HCT116 (cell line): ENCODE measurements around the gene CHST12. TPM values are rescaled to one million over a fixed set of nuclear protein-coding genes. Genes with fewer than 3 reads are reported as not detected.
"Not testable (repeated sequence)": the region's sequence is repeated elsewhere in the genome, so short reads cannot be mapped to it uniquely, and the experiment has no call there.

Experiments used
- ATAC-seq: fragments of 200-7000 bp; cut with Tn5 transposase; 2 replicates; pipeline ENCODE4 v1.9.1; 2020; ENCODE audit warnings: mild to moderate bottlenecking, moderate library complexity
- BruUV-seq: library from RNA; stranded (reverse); fragments of 400-500 nt; replicated peaks from 2 replicates; lab custom pipeline; 2021; lab: Mats Ljungman, UMichigan
- CTCF ChIA-PET: fragments of 300-600 bp; sonication (Branson Sonifier 250); formaldehyde crosslinking; loops from one replicate; lab custom pipeline; 2021; ENCODE audit warnings: antibody characterized with exemption; lab: Charles Lee
- POLR2A ChIA-PET: fragments of 300-600, 350-600 bp; sonication (Branson Sonifier 250); formaldehyde crosslinking; loops from one replicate; lab custom pipeline; 2021; ENCODE audit warnings: antibody characterized with exemption; lab: Charles Lee
- RAD21 ChIA-PET, 2 experiments: fragments of 300-600 bp; sonication (Branson Sonifier 250); formaldehyde crosslinking; loops; one replicate each; lab custom pipeline; 2023; ENCODE audit warnings: low total read pairs in 2 of 2; ENCODE audit not compliant: uncharacterized antibody in 2 of 2, unreplicated experiment in 2 of 2, low non-redundant PET in 1 of 2; lab: Charles Lee
- DNase-seq: peaks from one replicate; pipeline ENCODE4 v3.0.0-alpha.2; 2010; ENCODE audit warnings: low read depth, low spot score
- H2AFZ ChIP-seq: fragments of 200-600 bp; shearing (Covaris generic), sonication (generic); 2 replicates; pipeline ENCODE4 v1.6.1; 2017; ENCODE audit warnings: low read depth, mixed run types, mixed read lengths, antibody characterized with exemption, low read length; ENCODE audit not compliant: poor library complexity, severe bottlenecking
- H3K27ac ChIP-seq: 2 replicates; pipeline ENCODE4 v1.5.1; 2012; ENCODE audit warnings: low read depth, low read length
- H3K27me3 ChIP-seq: fragments of 200-600 bp; sonication (generic); 2 replicates; pipeline ENCODE4 v1.6.1; 2016; ENCODE audit warnings: mixed run types, low read length, mixed read lengths; ENCODE audit not compliant: insufficient read depth
- H3K36me3 ChIP-seq, 2 experiments: fragments of 200-500 bp in 1 of 2; fragments of 200-600 bp in 1 of 2; sonication (Bioruptor generic) in 1 of 2; sonication (generic) in 1 of 2; 2 replicates each; pipeline versions ENCODE4 v1.5.1 to v1.6.1; 2014 to 2016; ENCODE audit warnings: low read length in 2 of 2, inconsistent platforms in 1 of 2, mixed read lengths in 1 of 2, mixed run types in 1 of 2; ENCODE audit not compliant: insufficient read depth in 2 of 2, control insufficient read depth in 1 of 2
- H3K4me1 ChIP-seq, 2 experiments: fragments of 200-600 bp in 1 of 2; sonication (generic) in 1 of 2; 2 replicates each; pipeline versions ENCODE4 v1.5.1 to v1.6.1; 2012 to 2017; ENCODE audit warnings: low read length in 2 of 2, inconsistent platforms in 1 of 2, mild to moderate bottlenecking in 1 of 2, mixed read lengths in 1 of 2, mixed run types in 1 of 2, moderate library complexity in 1 of 2; ENCODE audit not compliant: insufficient read depth in 2 of 2, control insufficient read depth in 1 of 2
- H3K4me2 ChIP-seq: fragments of 200-600 bp; sonication (generic); 2 replicates; pipeline ENCODE4 v1.6.1; 2017; ENCODE audit warnings: mixed run types, low read length, mixed read lengths
- H3K4me3 ChIP-seq, 2 experiments: fragments of 200-600 bp in 1 of 2; sonication (generic) in 1 of 2; replicated peaks in 1 of 2; 2 replicates each; pipeline ENCODE4 v1.5.1; 2011 to 2016; ENCODE audit warnings: low read length in 2 of 2, control low read depth in 1 of 2, low read depth in 1 of 2, mild to moderate bottlenecking in 1 of 2, mixed read lengths in 1 of 2, mixed run types in 1 of 2
- H3K79me2 ChIP-seq: fragments of 200-600 bp; sonication (generic); 2 replicates; pipeline ENCODE4 v1.6.1; 2017; ENCODE audit warnings: mild to moderate bottlenecking, mixed run types, low read length, moderate library complexity, mixed read lengths; ENCODE audit not compliant: insufficient read depth
- H3K9ac ChIP-seq: fragments of 200-600 bp; sonication (generic); 2 replicates; pipeline ENCODE4 v1.6.1; 2016; ENCODE audit warnings: low read length, mixed read lengths
- H3K9me2 ChIP-seq: fragments of 200-600 bp; sonication (generic), shearing (Covaris generic); 2 replicates; pipeline ENCODE4 v1.6.1; 2017; ENCODE audit warnings: mixed run types, mild to moderate bottlenecking, moderate library complexity; ENCODE audit not compliant: insufficient read depth
- H3K9me3 ChIP-seq, 2 experiments: fragments of 200-500 bp in 1 of 2; fragments of 200-600 bp in 1 of 2; sonication (Bioruptor generic) in 1 of 2; sonication (generic) in 1 of 2; 2 replicates each; pipeline ENCODE4 v1.6.1; 2014 to 2017; ENCODE audit warnings: low read length in 2 of 2, mixed read lengths in 2 of 2, inconsistent platforms in 1 of 2, low read depth in 1 of 2, mild to moderate bottlenecking in 1 of 2, mixed run types in 1 of 2, moderate library complexity in 1 of 2; ENCODE audit not compliant: control insufficient read depth in 1 of 2, insufficient read depth in 1 of 2
- H4K20me1 ChIP-seq: fragments of 200-600 bp; sonication (generic), shearing (Covaris generic); 2 replicates; pipeline ENCODE4 v1.6.1; 2017; ENCODE audit warnings: mixed run types, mild to moderate bottlenecking, moderate library complexity; ENCODE audit not compliant: insufficient read depth
- CBX3 ChIP-seq: IDR thresholded peaks from 2 replicates; pipeline ENCODE4 v1.6.1; 2012; ENCODE audit warnings: low read depth
- CEBPB ChIP-seq: IDR thresholded peaks from 2 replicates; pipeline ENCODE4 v1.6.1; 2012; ENCODE audit warnings: low read depth
- ELF1 ChIP-seq: IDR thresholded peaks from 2 replicates; pipeline ENCODE4 v1.6.1; 2012; ENCODE audit warnings: low read depth, borderline replicate concordance
- EZH2 ChIP-seq: fragments of 200-600 bp; sonication (generic); IDR thresholded peaks from 2 replicates; pipeline ENCODE4 v1.6.1; 2017; ENCODE audit warnings: antibody characterized with exemption, mixed run types
- FOSL1 ChIP-seq: IDR thresholded peaks from 2 replicates; pipeline ENCODE4 v1.6.1; 2012; ENCODE audit warnings: low read depth
- JUND ChIP-seq: IDR thresholded peaks from 2 replicates; pipeline ENCODE4 v1.6.1; 2012
- MAX ChIP-seq: IDR thresholded peaks from 2 replicates; pipeline ENCODE4 v1.6.1; 2012
- POLR2AphosphoS5 ChIP-seq: IDR thresholded peaks from 2 replicates; pipeline ENCODE4 v1.6.1; 2011; ENCODE audit warnings: mild to moderate bottlenecking, low read depth, low read length, moderate library complexity
- RAD21 ChIP-seq: IDR thresholded peaks from 2 replicates; pipeline ENCODE4 v1.6.1; 2012; ENCODE audit warnings: low read depth, mild to moderate bottlenecking
- REST ChIP-seq: IDR thresholded peaks from 2 replicates; pipeline ENCODE4 v1.6.1; 2012; ENCODE audit warnings: low read depth
- SP1 ChIP-seq: IDR thresholded peaks from 2 replicates; pipeline ENCODE4 v1.6.1; 2012; ENCODE audit warnings: low read depth
- TCF7L2 ChIP-seq: IDR thresholded peaks from 2 replicates; pipeline ENCODE4 v1.7.0; 2011; ENCODE audit warnings: borderline replicate concordance, inconsistent platforms; ENCODE audit not compliant: insufficient read depth, insufficient read length; ENCODE audit errors: extremely low read depth
- ZFX ChIP-seq: fragments of 450-650 bp; IDR thresholded peaks from 2 replicates; pipeline ENCODE4 v1.6.1; 2017
- intact Hi-C: fragments of 100-400 bp; cut with micrococcal nuclease; formaldehyde crosslinking; loops from 2 replicates; pipeline ENCODE4 v1.10.0; 2022
- total RNA-seq: library from RNA; stranded (reverse); gene quantifications from one replicate; pipeline ENCODE4 v1.2.1, GENCODE V29; 2021; ENCODE audit not compliant: unreplicated experiment
- TF ChIP-seq, protein P1 (sequence below), 3 experiments: fragments of 200-600 bp in 1 of 3; sonication (generic) in 1 of 3; IDR thresholded peaks in 2 of 3; conservative IDR thresholded peaks in 1 of 3; 2 replicates each; pipeline ENCODE4 v1.5.1; 2012 to 2017; ENCODE audit warnings: low read depth in 2 of 3, low read length in 2 of 3, antibody characterized with exemption in 1 of 3, borderline replicate concordance in 1 of 3, control low read depth in 1 of 3, mild to moderate bottlenecking in 1 of 3, mixed read lengths in 1 of 3, mixed run types in 1 of 3, moderate library complexity in 1 of 3; ENCODE audit not compliant: insufficient read depth in 1 of 3

Gene CHST12
- total RNA-seq, 1 experiment from 2014 or later, result 14.2 TPM

DNA sequence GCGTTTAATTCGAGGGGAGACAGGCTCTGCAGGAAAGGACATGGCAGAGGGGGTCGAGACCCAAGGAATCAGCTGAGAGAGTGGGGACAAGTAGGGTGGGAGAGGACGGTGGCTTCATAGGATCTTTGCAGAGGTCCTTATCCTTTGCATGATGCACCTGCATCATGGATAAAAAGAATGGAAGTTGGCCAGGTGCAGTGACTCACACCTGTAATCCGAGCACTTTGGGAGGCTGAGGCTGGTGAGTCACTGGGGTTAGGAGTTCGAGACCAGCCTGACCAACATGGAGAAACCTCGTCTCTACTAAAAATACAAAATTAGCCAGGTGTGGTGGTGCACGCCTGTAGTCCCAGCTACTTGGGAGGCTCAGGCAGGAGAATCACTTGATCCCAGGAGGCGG is 17.3 kb upstream of the CHST12 start:
- RAD21 ChIA-PET, H3K9ac ChIP-seq, H3K4me1 ChIP-seq, H3K79me2 ChIP-seq, H3K9me2 ChIP-seq, H4K20me1 ChIP-seq, BruUV-seq, H3K9me3 ChIP-seq, H3K27ac ChIP-seq, H2AFZ ChIP-seq, H3K4me3 ChIP-seq, POLR2A ChIA-PET, CTCF ChIA-PET, H3K27me3 ChIP-seq, intact Hi-C loops: not testable (repeated sequence)
- peak; percentile 27 for DNase-seq
- peak overlapping the region; percentile 47 for H3K4me2 ChIP-seq
- TF ChIP-seq FOSL1, result peak; percentile 78
- TF ChIP-seq JUND, result peak; percentile 77
- TF ChIP-seq, all 23 proteins: peak for 2; not testable (repeated sequence) for 21
- not testable (repeated sequence) for H3K36me3 ChIP-seq
- peak; percentile 61 for ATAC-seq

DNA sequence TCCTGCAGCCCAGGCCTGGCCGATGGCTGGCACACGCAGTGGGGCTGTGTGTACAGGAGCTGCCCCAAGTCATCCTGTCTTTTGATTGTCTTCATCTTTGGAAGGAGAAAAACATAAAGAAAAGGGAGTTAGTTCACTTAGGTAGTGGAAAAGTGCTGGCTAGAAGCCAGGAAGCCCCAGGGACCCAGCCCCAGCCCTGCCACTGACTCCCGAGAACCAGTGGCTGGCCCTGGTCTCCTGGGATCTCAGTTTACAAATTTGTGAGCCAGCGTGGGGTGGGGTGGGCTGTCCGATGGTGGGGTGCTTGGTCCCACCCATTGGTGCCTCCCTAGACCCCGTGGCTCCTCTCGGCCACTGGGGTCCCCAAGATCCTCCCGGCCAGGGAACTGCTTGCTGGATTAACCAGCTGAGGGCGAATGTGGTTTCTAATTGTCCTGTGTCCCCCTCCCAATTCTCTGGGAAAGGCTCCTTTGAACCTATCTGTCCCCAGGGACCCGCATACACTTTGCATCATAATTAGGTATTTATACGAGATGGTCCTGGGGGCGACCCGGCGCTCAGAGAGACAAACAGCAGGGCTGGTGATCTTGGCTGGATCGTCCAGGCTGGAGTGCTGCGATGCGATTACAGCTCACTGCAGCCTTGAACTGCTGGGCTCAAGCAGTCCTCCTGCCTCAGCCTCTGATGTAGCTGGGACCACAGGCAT is 16.3 kb upstream of the CHST12 start:
- Histone ChIP-seq H3K9me2 (no peaks in the 10 kb centered on the region), H3K4me3 (no peak overlapping the region), H4K20me1 (no peaks in the 10 kb centered on the region), H2AFZ (no peak overlapping the region), H3K79me2 (no peaks in the 10 kb centered on the region), H3K4me2 (no peak overlapping the region), H3K9ac (no peak overlapping the region), H3K9me3 (no peaks in the 10 kb centered on the region), H3K4me1 (peaks cover 3 to 6% of the 10 kb centered on the region in 2 experiments), H3K27me3 (no peaks in the 10 kb centered on the region), H3K27ac (no peak overlapping the region), H3K36me3 (no peaks in the 10 kb centered on the region)
- RAD21 ChIA-PET, result no interaction called here
- POLR2A ChIA-PET, result no interaction called here
- ATAC-seq (no peak), DNase-seq (no peak)
- CTCF ChIA-PET, result interaction anchor here (0.5 kb wide), 1 partner anchor 168 kb away, joined by 4 read pairs; the partner anchor contains the start of gene BRAT1
- no TSS peak for BruUV-seq
- intact Hi-C loops, result no loop called here
- TF ChIP-seq TCF7L2, result no peak
- no peak for TF ChIP-seq ELF1
- no peak for TF ChIP-seq EZH2
- TF ChIP-seq CBX3, result no peak
- TF ChIP-seq MAX, result no peak
- TF ChIP-seq RAD21, result no peak
- TF ChIP-seq CEBPB, result no peak
- TF ChIP-seq, protein P1, sequence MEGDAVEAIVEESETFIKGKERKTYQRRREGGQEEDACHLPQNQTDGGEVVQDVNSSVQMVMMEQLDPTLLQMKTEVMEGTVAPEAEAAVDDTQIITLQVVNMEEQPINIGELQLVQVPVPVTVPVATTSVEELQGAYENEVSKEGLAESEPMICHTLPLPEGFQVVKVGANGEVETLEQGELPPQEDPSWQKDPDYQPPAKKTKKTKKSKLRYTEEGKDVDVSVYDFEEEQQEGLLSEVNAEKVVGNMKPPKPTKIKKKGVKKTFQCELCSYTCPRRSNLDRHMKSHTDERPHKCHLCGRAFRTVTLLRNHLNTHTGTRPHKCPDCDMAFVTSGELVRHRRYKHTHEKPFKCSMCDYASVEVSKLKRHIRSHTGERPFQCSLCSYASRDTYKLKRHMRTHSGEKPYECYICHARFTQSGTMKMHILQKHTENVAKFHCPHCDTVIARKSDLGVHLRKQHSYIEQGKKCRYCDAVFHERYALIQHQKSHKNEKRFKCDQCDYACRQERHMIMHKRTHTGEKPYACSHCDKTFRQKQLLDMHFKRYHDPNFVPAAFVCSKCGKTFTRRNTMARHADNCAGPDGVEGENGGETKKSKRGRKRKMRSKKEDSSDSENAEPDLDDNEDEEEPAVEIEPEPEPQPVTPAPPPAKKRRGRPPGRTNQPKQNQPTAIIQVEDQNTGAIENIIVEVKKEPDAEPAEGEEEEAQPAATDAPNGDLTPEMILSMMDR (IDR thresholded peaks at IDR 0.05 in 2 of 3, conservative IDR thresholded peaks at IDR 0.05 in 1 of 3; ENCODE audit: borderline replicate concordance in 1 of 3, insufficient read depth in 1 of 3, low read depth in 2 of 3, low read length in 2 of 3), result no peak
- no peak for TF ChIP-seq REST
- no peak for TF ChIP-seq JUND
- TF ChIP-seq POLR2AphosphoS5, result no peak
- no peak for TF ChIP-seq SP1
- no peak for TF ChIP-seq ZFX
